ENCODE results near the gene RILPL2.
"Not testable (repeated sequence)": the region's sequence is repeated elsewhere in the genome, so short reads cannot be mapped to it uniquely, and the experiment has no call there.

Gene RILPL2

DNA sequence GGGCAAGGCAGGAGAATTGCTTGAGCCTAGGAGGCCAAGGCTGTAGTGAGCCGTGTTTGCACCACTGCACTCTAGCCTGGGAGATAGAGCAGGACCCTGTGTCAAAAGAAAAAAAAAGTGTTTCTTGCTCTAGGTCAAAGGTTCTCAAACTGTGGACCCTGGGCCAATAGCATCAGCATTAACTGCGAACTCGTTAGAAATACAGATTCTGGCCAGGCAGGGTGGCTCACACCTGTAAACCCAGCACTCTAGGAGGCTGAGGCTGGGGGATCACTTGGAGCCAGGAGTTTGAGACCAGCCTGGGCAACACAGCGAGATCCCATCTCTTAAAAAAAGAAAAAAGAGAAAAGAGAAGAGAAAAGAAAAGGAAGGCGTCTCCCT is 858 bp downstream of the RILPL2 start:
- TF ChIP-seq, protein P1, sequence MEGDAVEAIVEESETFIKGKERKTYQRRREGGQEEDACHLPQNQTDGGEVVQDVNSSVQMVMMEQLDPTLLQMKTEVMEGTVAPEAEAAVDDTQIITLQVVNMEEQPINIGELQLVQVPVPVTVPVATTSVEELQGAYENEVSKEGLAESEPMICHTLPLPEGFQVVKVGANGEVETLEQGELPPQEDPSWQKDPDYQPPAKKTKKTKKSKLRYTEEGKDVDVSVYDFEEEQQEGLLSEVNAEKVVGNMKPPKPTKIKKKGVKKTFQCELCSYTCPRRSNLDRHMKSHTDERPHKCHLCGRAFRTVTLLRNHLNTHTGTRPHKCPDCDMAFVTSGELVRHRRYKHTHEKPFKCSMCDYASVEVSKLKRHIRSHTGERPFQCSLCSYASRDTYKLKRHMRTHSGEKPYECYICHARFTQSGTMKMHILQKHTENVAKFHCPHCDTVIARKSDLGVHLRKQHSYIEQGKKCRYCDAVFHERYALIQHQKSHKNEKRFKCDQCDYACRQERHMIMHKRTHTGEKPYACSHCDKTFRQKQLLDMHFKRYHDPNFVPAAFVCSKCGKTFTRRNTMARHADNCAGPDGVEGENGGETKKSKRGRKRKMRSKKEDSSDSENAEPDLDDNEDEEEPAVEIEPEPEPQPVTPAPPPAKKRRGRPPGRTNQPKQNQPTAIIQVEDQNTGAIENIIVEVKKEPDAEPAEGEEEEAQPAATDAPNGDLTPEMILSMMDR (conservative IDR thresholded peaks at IDR 0.05; ENCODE audit: low read depth, low read length): no peak
- DNase-seq (ENCODE audit: low read depth): no peak
- H3K4me3 ChIP-seq (ENCODE audit: low read depth, low read length): peak overlapping the region; percentile 90

DNA sequence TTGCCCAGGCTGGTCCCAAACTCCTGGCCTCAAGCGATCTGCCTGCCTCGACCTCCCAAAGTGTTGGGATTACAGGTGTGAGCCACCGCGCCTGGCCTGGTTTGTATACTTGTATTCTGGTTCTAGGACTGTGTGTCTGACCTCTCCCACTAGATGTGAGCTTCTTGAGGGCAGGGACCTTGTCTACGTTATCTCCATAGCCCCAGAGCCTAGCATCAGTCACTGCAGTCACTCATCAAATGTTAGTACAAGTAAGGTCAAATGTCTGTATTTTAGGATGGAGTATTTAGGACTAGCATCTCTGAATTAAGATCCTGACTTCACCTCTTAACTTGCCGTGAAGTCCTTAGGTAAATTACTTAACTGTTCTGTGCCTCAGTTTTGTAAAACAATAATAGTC is 2.9 kb downstream of the RILPL2 start:
- TF ChIP-seq, protein P1 (conservative IDR thresholded peaks at IDR 0.05; ENCODE audit: low read depth, low read length): no peak
- no peak overlapping the region for H3K4me3 ChIP-seq (ENCODE audit: low read depth, low read length)
- DNase-seq (ENCODE audit: low read depth): no peak

DNA sequence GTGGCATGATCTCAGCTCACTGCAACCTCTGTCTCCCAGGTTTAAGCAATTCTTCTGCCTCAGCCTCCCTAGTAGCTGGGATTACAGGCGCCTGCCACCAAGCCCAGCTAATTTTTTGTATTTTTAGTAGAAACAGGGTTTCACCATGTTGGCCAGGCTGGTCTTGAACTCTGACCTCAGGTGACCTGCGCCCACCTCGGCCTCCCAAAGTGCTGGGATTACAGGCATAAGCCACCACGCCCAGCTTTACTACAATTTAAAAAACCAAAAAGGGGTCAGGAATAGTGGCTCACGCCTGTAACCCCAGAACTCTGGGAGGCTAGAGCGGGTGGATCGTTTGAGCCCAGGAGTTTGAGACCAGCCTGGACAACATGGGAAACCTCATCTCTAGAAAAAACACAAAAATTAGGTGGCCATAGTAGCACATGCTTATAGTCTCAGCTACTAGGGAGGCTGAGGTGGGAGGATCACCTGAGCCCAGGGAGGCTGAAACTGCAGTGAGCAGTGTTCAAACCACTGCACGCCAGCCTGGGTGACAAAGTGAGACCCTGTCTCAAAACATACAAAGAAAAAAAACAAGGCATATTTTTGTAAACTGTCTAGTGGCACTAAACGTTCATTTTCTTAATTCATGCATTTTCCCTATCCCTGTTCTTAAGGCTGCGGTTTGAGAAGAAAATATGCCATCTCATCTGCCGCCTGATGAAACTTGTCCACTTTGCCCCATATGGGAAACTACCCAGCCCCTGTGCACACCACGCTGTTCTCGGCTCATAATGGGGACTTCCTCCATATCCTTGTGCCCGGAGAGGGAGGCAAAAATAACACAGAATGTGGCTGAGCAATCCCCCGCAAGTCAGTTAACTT is 4.3 kb downstream of the RILPL2 start:
- not testable (repeated sequence) for H3K4me3 ChIP-seq (ENCODE audit: low read depth, low read length); DNase-seq (ENCODE audit: low read depth)

DNA sequence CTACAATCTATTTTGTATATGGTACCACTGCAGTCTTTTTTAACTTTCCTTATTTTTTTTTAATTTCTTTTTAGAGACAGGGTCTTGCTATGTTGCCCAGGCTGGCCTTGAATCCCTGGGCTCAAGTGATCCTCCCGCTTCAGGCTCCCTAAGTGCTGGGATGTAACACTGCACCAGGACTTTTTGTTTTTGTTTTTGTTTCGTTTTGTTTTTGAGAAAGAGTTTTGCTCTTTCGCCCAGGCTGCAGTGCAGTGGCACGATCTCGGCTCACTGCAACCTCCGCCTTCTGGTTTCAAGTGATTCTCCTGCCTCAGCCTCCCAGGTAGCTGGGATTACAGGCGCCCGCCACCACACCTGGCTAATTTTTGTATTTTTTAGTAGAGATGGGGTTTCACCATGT is 7.4 kb downstream of the RILPL2 start:
- not testable (repeated sequence) for DNase-seq (ENCODE audit: low read depth); H3K4me3 ChIP-seq (ENCODE audit: low read depth, low read length)

DNA sequence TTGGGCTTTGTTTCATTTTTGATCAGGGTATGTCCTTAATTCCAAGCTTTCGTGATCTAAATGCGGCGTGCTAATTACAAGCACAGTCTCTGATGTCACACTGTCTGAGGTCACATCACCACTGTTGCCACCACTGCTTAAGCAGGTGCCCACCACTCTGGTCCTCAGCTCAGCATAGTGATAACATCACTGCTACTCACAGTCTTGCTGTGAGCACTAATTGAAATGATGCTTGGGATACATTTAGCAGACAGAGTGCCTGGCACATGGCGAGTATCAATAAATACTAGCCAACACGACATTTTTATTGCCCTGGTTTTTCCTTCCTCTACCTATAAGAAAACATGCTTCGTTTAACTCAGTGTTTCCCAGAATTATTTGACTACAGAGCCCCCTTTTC is 7.9 kb downstream of the RILPL2 start:
- no peak overlapping the region for H3K4me3 ChIP-seq (ENCODE audit: low read depth, low read length)
- TF ChIP-seq, protein P1 (conservative IDR thresholded peaks at IDR 0.05; ENCODE audit: low read depth, low read length): no peak
- no peak for DNase-seq (ENCODE audit: low read depth)

DNA sequence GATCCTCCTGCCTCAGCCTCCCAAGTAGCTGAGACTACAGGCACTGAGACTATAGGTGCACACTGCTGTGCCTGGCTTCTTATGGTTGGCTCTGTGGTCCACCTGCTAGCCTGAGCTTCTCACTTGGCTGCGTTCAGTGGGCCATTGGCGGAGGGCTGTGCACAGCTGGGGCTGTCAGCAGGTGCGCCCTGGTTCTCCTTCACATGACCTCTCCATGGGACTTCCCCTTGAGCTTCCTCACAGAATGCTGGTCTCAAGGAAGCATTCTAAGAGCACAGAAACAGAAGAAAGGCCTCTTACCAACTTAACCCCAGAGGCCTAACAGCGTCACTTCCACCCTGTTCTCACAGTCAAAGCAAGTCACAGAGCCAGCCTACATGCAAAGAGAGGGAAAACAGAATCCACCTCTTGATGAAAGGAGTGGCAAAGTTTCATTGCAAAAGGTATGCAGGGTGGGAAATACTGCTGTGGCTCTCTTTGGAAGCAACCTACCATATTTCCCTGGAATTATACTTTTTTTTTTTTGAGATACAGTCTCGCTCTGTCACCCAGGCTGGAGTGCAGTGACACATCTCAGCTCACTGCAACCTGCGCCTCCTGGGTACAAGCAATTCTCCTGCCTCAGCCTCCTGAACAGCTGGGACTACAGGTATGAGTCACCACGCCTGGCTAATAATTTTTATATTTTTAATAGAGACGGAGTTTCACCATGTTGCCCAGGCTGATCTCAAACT is 9.3 kb downstream of the RILPL2 start:
- TF ChIP-seq, protein P1 (conservative IDR thresholded peaks at IDR 0.05; ENCODE audit: low read depth, low read length): no peak
- no peak overlapping the region for H3K4me3 ChIP-seq (ENCODE audit: low read depth, low read length)
- no peak for DNase-seq (ENCODE audit: low read depth)

DNA sequence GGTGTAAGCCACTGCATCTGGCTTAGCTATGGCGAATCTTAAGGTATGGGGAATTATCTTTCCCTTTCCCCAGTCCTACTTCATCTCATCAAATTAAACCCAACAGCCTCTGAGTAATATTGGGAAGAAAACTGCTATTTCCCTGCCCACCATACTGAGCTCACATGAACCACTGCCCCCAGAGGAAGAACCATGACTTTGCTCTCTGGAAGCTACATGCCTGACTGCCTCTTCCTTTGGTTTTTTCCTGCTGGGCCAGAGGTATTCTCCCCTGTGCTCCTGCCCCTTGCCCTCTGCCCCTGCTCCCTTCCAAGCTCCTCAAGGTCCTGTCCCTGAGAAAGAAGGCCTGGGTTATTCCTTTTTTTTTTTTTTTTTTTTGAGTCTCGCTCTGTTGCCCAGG is 15.2 kb downstream of the RILPL2 start:
- DNase-seq (ENCODE audit: low read depth): no peak
- TF ChIP-seq, protein P1 (conservative IDR thresholded peaks at IDR 0.05; ENCODE audit: low read depth, low read length): peak; percentile 11
- no peak overlapping the region for H3K4me3 ChIP-seq (ENCODE audit: low read depth, low read length)

DNA sequence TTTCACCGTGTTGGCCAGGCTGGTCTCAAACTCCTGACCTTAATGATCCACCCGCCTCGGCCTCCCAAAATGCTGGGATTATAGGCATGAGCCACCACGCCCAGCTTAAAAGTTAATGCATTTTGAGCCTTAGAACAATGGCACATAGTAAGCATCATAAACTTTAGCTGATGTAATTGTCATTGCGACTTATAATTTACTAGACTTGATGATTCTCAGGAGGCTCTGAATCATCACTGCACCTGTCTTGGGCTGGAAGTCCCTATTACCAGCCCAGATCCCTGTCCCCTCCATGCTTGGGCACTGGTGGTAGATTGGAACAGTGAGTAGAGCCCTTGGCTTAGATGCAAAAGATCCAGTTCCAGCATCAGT is 26.5 kb downstream of the RILPL2 start:
- no peak for DNase-seq (ENCODE audit: low read depth)
- TF ChIP-seq, protein P1 (conservative IDR thresholded peaks at IDR 0.05; ENCODE audit: low read depth, low read length): no peak
- no peak overlapping the region for H3K4me3 ChIP-seq (ENCODE audit: low read depth, low read length)

DNA sequence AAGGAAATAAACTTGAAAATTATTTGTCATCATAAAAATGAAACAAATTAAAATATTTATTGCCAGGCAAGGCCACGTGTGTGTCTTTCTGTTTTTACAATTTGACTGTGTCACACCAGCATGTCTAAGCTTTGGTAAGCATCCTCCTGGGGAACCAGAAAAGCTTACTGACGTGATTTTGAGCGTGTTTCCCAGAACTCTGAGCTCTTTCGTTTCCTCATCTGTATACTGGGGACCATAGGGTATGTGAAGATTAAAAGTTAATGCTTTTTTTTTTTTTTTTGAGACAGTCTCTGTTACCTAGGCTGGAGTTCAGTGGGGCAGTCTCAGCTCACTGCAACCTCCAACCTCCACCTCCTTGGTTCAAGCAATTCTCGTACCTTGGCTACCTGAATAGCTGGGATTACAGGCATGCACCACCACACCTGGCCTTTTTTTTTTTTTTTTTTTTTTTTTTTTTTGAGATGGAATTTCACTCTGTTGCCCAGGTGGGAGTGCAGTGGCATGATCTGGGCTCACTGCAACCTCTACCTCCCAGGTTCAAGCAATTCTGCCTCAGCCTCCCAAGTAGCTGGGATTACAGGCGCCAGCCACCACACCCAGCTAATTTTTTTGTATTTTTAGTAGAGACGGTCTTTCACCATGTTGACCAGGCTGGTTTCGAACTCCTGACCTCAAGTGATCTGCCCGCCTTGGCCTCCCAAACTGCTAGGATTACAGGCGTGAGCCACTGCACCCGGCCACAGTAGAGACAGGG is 27.0 kb downstream of the RILPL2 start:
- not testable (repeated sequence) for H3K4me3 ChIP-seq (ENCODE audit: low read depth, low read length); DNase-seq (ENCODE audit: low read depth)

DNA sequence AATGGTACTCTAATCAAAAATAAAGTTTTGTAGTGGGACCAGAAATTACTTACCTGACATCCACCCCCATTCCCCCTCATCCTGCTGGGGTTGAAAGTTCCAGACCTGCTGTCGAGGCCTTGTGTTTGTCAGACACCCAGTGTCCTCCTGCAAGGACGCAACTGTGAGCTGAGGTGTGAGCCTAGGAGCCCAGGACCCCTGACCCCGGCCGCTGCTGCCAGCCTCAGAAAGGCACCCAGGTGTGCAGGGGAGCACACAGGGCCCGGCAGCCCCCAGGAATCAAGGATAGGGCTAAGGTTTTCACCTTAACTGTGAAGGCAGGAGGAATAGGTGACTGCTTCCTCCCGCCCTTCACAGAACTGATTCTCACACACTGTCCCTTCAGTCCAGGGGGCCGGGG is 27.9 kb downstream of the RILPL2 start:
- DNase-seq (ENCODE audit: low read depth); H3K4me3 ChIP-seq (ENCODE audit: low read depth, low read length): not testable (repeated sequence)

DNA sequence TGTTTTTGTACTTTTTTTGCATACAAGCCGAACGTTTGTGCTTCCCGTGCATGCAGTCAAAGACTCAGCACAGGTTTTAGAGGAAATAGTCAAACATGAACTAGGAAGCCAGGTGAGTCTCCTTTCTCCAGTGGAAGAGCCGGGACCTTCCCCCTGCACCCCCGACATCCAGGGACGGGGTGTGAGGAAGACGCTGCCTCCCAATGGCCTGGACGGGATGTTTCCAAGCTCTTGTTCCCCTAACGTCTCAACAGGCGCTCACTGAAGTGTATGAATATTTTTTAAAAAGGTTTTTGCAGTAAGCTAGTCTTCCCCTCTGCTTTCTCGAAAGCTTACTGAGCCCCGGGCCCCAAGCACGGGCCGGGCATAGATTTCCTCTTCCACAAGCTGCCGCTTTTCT is 28.6 kb downstream of the RILPL2 start:
- not testable (repeated sequence) for DNase-seq (ENCODE audit: low read depth); H3K4me3 ChIP-seq (ENCODE audit: low read depth, low read length)

Data from choroid plexus epithelial cell (primary cell).